ACC112 (cell line): Measurements from ENCODE around the gene CMTR1.
"Not testable (repeated sequence)": the region's sequence is repeated elsewhere in the genome, so short reads cannot be mapped to it uniquely, and the experiment has no call there.

Source experiments
- H2AFZ ChIP-seq: fragments of 200-600 bp; sonication (generic); one replicate; pipeline ENCODE4 v1.6.0; 2017; ENCODE audit warnings: antibody characterized with exemption, low read length; ENCODE audit not compliant: unreplicated experiment
- H3K27ac ChIP-seq: fragments of 200-600 bp; sonication (generic); 2 replicates; pipeline ENCODE4 v1.5.1; 2014; ENCODE audit warnings: low read depth, mild to moderate bottlenecking, antibody characterized with exemption, low read length, moderate library complexity
- H3K27me3 ChIP-seq: fragments of 200-600 bp; sonication (generic); 2 replicates; pipeline ENCODE4 v1.6.1; 2014; ENCODE audit warnings: mild to moderate bottlenecking, antibody characterized with exemption, low read length, moderate library complexity, mixed read lengths; ENCODE audit not compliant: insufficient read depth
- H3K36me3 ChIP-seq: fragments of 200-600 bp; sonication (generic); 2 replicates; pipeline ENCODE4 v1.6.1; 2016; ENCODE audit warnings: mild to moderate bottlenecking, antibody characterized with exemption, low read length, moderate library complexity, mixed read lengths; ENCODE audit not compliant: insufficient read depth
- H3K4me1 ChIP-seq: fragments of 200-600 bp; sonication (generic); one replicate; pipeline ENCODE4 v1.6.1; 2016; ENCODE audit warnings: low read length, mixed read lengths; ENCODE audit not compliant: insufficient read depth, unreplicated experiment, control insufficient read depth
- H3K4me3 ChIP-seq: fragments of 200-600 bp; sonication (generic); 2 replicates; pipeline ENCODE4 v1.5.1; 2014; ENCODE audit warnings: mild to moderate bottlenecking, low read depth, low read length
- H3K79me2 ChIP-seq: fragments of 200-600 bp; sonication (generic); one replicate; pipeline ENCODE4 v1.6.0; 2016; ENCODE audit warnings: low read length; ENCODE audit not compliant: control insufficient read depth, unreplicated experiment, insufficient read depth

The CMTR1 gene

GRCh38 chr6:37432916-37433656, at the start of gene CMTR1:
CMTR1 (plus strand) TSS chr6:37433221; CDS start chr6:37435630, 2,409 bp downstream.
- peaks cover 15% of the 10 kb centered on the region; the same call in 1 of the 2 replicates for H3K36me3 ChIP-seq
- peaks cover 42% of the 10 kb centered on the region for H3K79me2 ChIP-seq
- H3K27me3 ChIP-seq: no peaks in the 10 kb centered on the region
- H2AFZ ChIP-seq: peak within 1 kb of the TSS; percentile 94
- peak within 1 kb of the TSS; percentile 92 for H3K4me3 ChIP-seq
- peak within 1 kb of the TSS; percentile 83 for H3K27ac ChIP-seq
- peaks cover 23% of the 10 kb centered on the region for H3K4me1 ChIP-seq

- Histone ChIP-seq H3K79me2 (no peaks in the 10 kb centered on the region), H3K36me3 (peaks cover 7% of the 10 kb centered on the region; the same call in 1 of the 2 replicates), H3K4me3 (no peak overlapping the region), H3K27ac (no peak overlapping the region), H2AFZ (no peak overlapping the region), H3K4me1 (no peaks in the 10 kb centered on the region), H3K27me3 (no peaks in the 10 kb centered on the region)
These were observed 44.4 kb upstream of the CMTR1 start for GRCh38 chr6:37388578-37388977.

- Histone ChIP-seq H3K36me3 (peaks cover 9% of the 10 kb centered on the region), H2AFZ (no peak overlapping the region), H3K27ac (no peak overlapping the region), H3K79me2 (no peaks in the 10 kb centered on the region), H3K4me3 (no peak overlapping the region), H3K27me3 (no peaks in the 10 kb centered on the region), H3K4me1 (no peaks in the 10 kb centered on the region)
These were observed 43.2 kb upstream of the CMTR1 start for GRCh38 chr6:37389857-37390256.

- H3K4me3 ChIP-seq: no peak overlapping the region
- H3K27me3 ChIP-seq: no peaks in the 10 kb centered on the region
- no peak overlapping the region for H3K27ac ChIP-seq
- H3K4me1 ChIP-seq: no peaks in the 10 kb centered on the region
- no peaks in the 10 kb centered on the region for H3K79me2 ChIP-seq
- no peak overlapping the region for H2AFZ ChIP-seq
- H3K36me3 ChIP-seq: peaks cover 9% of the 10 kb centered on the region
These were observed 41.9 kb upstream of the CMTR1 start for GRCh38 chr6:37391120-37391519.

GRCh38 chr6:37392821-37393220, 40.2 kb upstream of the CMTR1 start:
- no peak overlapping the region for H2AFZ ChIP-seq
- H3K27me3 ChIP-seq: no peaks in the 10 kb centered on the region
- no peak overlapping the region for H3K27ac ChIP-seq
- H3K4me1 ChIP-seq: no peaks in the 10 kb centered on the region
- no peaks in the 10 kb centered on the region for H3K79me2 ChIP-seq
- H3K36me3 ChIP-seq: peaks cover 9% of the 10 kb centered on the region
- no peak overlapping the region for H3K4me3 ChIP-seq

- Histone ChIP-seq H3K27me3 (no peaks in the 10 kb centered on the region), H3K4me1 (no peaks in the 10 kb centered on the region), H3K4me3 (no peak overlapping the region), H3K27ac (no peak overlapping the region), H3K79me2 (no peaks in the 10 kb centered on the region), H2AFZ (no peak overlapping the region), H3K36me3 (peaks cover 9% of the 10 kb centered on the region)
These were observed 39.6 kb upstream of the CMTR1 start for GRCh38 chr6:37393381-37393929.

- H3K4me1 ChIP-seq: no peaks in the 10 kb centered on the region
- H3K27me3 ChIP-seq: peaks cover 10% of the 10 kb centered on the region
- H3K79me2 ChIP-seq: no peaks in the 10 kb centered on the region
- H3K36me3 ChIP-seq: peaks cover 2% of the 10 kb centered on the region
- no peak overlapping the region for H2AFZ ChIP-seq
- H3K27ac ChIP-seq: no peak overlapping the region
- no peak overlapping the region for H3K4me3 ChIP-seq
These were observed 36.3 kb upstream of the CMTR1 start for GRCh38 chr6:37396571-37397180.

- Histone ChIP-seq H3K27ac (no peak overlapping the region), H3K4me3 (no peak overlapping the region), H2AFZ (no peak overlapping the region)
These were observed 33.9 kb upstream of the CMTR1 start for GRCh38 chr6:37399131-37399530.

GRCh38 chr6:37399795-37400490, 33.1 kb upstream of the CMTR1 start:
- Histone ChIP-seq H3K4me1 (no peaks in the 10 kb centered on the region), H2AFZ (no peak overlapping the region), H3K79me2 (no peaks in the 10 kb centered on the region), H3K36me3 (no peaks in the 10 kb centered on the region), H3K4me3 (no peak overlapping the region), H3K27ac (no peak overlapping the region), H3K27me3 (peaks cover 10% of the 10 kb centered on the region)

More at GRCh38 chr6:37399131-37399530, 33.9 kb upstream of the CMTR1 start:
- H3K27me3 ChIP-seq: peaks cover 10% of the 10 kb centered on the region
- peaks cover under 1% of the 10 kb centered on the region; the same call in 1 of the 2 replicates for H3K36me3 ChIP-seq
- H3K4me1 ChIP-seq: no peaks in the 10 kb centered on the region
- no peaks in the 10 kb centered on the region for H3K79me2 ChIP-seq

GRCh38 chr6:37401658-37402057, 31.4 kb upstream of the CMTR1 start:
- H2AFZ ChIP-seq, H3K4me1 ChIP-seq, H3K27ac ChIP-seq, H3K36me3 ChIP-seq, H3K4me3 ChIP-seq, H3K79me2 ChIP-seq, H3K27me3 ChIP-seq: not testable (repeated sequence)
